GM21786 (cell line): ENCODE measurements around the gene AUTS2.
"Not testable (repeated sequence)": the region's sequence is repeated elsewhere in the genome, so short reads cannot be mapped to it uniquely, and the experiment has no call there.

Experiments used
- ATAC-seq: cut with Tn5 transposase; IDR thresholded peaks from one replicate; pipeline ENCODE4 v1.9.1; 2021; ENCODE audit not compliant: unreplicated experiment

The AUTS2 gene

DNA sequence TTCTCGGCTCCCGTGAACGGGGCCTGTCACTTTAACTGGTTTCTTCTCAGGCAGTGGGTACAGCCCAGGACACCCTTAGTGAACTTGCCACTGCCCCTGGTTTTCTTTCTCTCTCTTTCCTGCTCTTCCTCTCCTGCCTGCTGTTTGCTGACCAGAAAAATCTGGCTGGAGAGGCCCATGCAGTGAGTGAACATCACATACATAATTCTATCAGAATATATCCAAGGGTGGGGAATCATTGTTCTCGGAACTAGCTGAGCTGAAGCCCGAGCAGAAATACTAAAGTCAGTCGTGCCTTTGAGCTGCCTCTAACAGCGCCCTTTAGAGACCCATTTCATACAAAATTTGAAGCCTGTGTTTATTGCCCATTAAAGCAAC lies 1032.2 kb downstream of the AUTS2 start:
- ATAC-seq = no peak

DNA sequence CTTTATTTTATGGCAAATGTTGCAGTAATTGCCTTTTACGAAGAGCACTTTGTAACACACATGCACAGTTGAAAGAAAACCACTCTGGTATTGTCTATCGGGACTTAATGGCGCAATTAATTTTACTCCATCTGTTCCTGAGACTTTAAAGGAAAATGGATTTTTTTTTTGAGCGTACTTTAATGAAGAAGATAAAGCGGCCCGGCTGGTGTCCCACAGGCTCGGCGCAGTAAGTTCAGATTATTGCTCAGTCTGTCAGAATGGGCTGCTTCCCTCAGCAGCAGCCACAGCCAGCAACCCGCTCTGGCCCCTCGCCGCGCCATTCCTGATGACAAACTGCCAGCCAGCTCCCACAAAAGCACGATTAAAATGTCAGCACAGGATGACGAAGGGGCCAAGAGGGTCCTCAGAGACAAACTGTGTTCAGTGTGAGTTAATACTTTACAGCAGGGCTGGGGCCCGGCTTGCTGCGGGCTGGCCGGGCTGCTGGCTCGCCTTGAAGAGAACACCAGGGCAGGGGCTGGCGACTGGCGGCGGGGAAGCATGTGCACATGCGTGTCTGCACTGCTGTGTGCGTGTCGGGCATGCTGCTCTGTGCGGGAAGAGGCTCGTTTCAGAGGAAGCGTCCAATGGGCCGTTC lies 1032.7 kb downstream of the AUTS2 start:
- no peak for ATAC-seq

DNA sequence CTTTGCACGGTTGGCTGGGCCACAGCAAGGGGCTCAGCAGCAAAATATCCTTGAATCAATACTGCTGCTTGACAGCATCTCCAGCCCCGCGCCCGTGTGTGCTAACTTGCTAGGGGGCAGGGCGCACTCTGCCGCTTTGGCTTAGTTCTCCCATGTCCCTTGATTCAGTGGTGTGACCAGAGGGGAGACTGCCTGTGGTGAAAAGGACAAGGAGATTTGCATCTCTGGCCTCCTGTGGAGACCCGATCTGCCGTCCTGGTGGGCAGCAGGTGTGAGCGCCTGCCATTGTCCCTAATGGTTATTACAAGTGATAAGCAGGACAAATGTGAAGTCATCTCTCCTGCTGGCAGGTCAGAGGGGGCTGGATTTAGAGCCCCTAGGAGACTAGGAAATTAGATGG lies 1033.4 kb downstream of the AUTS2 start:
- no peak for ATAC-seq

DNA sequence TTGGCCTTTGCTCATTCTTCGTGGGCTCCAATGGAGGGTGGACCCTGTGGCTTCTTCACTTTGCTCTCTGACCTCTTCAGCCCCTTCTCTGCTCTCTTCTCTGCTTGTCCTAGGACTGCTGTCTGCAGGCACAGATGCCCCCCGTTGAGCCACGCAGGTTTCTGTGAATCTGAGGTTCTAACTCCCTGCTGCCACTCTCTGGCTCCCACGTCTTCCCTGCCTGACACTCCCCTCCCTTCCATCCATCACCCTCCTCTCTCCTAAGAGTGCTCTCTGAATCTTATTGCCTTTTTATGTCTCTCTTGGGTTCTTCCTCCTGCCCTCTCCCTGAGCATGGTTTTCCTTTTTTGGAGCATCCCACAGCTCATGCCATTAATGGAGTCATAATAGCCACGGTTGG lies 1034.1 kb downstream of the AUTS2 start:
- no peak for ATAC-seq

DNA sequence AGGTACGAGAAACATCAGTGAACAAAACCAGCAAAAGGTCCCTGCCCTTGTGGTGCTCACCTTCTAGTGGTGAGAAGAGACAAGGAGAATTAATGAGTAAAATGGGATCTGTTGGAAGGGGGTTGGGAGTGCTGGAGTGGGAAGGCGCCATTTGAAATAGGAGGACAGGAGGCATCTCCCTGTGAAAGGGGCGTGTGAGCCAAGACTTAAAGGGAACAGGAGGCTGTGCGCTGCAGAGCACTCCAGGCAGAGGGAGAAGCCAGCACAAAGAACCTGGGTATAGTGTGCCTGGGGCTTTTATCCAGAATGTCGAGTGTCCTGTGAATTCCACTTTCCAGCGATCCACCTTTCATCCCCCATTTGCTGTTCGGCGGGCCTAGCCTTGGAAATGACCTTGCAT lies 1035.8 kb downstream of the AUTS2 start:
- no peak for ATAC-seq

DNA sequence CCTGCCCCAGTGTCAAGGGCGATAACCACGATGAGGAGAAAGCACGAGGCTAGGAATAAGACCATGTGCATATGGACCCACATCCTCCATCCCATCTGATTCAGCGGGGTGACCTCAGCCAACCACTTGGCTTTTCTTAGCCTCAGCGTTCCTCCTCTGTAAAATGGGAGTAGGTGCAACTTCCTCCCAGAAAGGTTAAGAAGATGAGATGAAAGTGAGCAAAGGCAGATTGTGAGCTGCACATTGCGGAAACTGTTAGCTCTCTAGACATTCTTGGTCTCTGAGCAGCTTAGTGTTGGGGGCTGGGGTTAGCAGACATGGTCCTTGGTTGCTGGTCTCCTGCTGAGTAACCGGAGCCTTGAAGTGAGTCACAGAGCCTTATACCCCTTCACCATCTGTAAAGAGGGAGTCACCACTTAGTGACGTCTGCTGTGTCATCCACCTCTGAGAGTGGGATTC lies 1036.4 kb downstream of the AUTS2 start:
- no peak for ATAC-seq

DNA sequence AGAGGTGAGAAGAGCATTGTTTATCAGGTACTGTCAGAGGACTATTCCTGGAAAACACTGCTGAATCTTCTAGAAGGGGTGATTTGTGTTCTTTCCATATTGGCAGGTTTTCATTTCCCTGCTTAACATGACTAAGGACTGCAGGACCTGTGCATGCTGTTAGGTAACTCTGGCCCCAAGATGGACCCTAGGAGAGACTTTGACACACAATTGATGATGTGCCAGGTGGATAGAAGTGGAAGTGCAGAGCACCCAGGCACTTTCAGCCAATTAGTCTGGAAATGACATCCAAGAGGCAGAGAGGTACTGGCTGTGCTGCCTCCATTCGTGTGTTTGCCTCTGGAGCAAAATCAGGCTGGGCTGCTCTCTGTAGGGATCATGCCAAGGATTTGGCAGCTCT lies 1037.4 kb downstream of the AUTS2 start:
- no peak for ATAC-seq

DNA sequence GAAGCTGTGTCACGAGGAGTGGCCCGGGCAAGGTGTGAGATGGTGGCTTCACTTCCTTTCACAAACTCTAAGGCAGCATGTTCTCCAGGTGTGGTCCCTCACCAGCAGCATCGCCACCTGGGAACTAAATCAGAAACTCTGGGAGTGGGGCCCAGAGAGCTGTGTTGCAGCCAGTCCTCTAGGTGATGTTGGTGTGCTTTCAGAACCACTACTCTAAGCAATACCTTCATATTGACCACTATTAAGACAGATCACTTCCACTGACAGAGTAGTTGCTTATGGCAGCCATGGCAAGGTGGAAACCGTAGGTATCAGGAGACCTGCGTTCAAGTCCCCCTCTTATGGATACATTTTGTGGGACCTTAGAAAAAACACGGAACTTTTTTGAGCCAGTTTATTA lies 1037.9 kb downstream of the AUTS2 start:
- ATAC-seq = no peak

DNA sequence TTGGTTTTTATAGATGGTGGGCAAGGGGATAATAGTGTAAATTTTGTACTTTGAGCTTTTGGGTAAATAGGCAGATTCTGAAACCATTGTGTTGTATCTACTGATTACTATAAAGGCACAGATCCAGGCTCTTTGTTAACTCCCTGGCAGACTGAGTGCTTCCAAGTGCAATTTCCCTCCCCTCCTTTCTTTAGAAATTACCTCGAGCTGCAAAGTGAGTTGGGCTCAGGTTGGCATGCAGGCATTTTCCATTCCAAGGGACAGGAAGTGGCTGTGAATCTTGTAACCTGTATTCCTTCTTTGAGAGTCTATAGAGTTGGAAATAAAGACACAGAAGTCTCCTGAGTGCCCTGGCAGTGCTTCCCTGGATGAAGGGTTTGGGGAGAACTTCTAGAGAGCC lies 1039.5 kb downstream of the AUTS2 start:
- no peak for ATAC-seq

DNA sequence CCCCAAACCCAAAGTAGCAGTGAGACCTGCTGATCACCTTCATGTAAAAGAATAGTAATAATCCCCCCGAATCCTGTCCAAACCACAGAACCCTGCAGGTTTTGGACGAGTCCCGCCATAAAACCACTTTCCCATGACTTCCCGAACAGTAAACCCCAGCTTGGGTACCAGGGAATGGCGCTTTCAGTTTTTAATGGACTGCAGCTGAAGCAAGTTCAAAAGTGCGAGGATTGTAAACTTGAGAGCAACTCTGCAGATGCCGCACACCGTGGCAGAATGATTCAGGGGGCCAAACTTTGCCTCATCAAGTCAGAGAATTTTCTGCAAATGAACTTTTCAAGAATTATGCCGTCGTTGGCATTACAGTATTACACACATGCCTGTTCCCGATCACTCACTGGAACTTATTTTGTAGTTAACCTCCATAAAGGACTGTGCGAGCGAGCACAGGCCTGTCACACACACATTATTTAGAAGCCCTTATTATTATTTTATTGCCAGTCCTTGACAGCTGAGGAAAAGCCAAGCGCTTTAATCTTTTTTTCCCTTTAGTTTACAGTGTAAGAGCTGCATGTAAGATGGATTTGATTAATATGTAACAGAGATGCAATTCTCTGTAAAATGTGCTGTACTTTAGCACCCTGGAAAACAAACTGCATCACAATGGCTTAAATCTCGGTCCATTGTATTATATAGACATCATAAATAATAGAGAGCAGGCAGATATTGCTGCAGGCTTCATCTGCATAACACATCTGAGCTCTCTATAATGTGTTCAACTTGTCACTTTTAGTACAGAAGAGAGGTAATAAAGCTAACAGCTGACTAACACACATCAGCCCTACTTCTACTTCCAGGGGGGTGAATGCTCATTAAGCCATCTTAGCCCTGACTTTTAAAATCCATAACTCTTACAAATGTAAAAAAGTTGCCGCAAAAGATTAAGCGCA lies 1040.2 kb downstream of the AUTS2 start:
- no peak for ATAC-seq

DNA sequence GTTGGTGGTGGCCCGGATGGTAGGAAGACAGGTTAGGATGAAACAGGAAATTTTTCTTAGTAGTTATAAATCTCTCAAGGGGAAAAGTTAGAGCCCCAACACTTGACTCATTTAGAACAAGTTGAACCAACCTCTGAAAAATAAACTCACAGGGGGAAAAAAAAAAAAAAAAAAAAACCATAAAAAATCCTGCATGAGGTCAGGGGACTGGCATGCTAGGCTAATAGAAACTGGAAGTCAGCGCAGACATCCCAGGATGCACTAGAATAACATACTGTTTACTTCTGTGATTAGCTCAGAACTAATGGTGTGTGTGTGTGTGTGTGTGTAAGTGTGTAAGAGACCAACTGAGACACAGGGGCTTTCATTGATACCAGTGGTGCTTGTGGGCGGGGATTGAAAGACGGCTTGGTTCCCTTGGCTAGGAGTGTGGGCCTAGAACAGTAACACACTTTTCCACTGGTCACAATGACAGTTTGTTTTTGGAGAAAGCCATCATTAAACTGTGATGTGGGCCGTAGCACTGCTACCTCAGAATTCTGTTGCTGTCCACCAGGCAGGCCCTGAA lies 1042.1 kb downstream of the AUTS2 start:
- no peak for ATAC-seq

DNA sequence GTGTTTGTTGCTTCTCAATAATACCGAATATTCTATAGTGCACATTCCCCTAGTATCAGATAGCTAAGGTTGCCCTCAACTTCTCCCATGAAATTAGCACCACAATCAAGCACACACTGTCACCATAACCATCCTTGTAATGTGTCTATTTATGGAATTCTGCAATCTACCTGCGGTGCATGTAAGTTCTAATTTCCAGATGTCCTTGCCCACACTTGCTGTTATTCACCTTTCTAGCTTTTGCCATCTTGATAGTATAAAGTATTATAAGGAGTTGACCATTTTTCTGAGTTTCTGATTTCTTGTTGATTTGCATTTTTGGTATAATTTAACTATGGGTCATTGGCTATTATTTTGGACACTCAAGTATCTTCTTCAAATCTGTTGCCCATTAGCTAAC lies 1043.6 kb downstream of the AUTS2 start:
- no peak for ATAC-seq

DNA sequence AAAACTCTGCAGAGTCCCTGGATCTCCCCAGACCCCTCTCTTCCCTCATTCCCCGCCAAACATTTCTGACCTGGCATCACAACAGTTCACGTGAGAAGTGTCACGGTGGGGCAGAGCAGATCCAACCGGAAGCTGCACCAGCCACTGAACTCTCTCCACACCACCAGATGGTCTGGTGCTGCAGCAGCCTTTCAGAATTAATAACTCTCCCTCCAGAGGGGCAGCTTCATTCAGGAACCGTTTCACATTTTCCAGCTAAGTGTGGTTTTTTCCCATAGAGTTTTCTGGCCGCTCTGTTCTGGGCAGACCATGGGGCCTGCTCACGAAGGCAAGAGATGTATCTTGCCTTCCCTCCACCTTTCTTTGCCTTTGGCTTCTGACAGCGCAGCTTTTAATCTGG lies 1047.0 kb downstream of the AUTS2 start:
- ATAC-seq = no peak

DNA sequence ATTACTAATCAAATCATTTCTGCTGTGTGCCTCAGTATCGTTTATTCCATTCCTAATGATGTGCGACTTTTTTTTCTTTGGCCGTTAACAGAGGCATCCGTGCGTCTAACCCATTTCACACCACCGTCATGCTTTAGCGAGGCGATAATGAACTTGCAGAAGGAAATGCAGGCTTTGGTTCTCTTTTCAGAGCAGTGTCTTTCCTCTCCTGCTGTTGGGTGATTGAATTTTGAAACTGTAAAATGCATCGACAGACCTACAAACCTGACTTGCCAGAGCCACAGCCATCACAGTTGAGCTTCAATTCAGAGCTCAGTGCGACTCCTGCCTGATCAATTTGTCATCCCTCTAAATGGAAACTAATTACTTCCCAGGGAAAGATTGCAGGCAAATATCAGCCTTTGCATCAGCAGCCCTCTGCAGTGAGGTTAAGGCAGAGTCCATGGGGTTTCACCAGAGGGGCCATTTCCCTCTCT lies 1047.6 kb downstream of the AUTS2 start:
- no peak for ATAC-seq

DNA sequence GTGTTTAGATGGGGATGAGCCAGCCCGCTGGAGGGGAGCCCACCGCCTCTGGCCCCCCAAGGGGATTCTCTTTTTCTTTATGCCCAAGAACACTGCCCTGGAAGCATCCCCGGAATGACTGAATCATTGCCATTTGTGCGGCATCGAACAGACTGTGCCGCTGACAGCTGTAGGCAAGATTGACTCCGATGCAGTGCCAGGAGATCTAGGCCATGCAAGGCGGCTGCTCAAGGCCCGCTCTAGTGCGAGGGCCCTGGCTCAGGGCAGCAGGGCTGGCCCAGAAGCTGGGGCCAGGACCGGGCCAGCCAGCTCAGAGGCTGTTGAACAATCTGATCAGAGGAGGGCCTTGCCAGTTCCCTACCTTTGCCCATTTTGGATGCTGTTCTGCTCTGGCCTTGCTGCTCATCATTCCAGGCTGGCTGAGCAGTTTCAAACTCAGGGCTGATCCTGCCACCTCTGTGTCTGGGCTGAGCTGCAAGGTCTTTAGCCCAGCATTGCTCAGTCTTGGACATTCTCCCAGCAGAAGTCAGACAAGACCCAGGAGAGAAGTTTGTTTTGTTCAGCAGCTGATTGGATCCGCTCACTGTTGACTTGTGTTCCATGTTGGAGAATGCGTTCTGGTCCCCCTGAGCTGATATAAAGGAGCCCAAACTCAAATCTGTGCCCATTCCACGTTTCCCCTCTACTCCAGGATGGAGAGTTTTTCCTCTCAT lies 1048.4 kb downstream of the AUTS2 start:
- ATAC-seq = no peak

DNA sequence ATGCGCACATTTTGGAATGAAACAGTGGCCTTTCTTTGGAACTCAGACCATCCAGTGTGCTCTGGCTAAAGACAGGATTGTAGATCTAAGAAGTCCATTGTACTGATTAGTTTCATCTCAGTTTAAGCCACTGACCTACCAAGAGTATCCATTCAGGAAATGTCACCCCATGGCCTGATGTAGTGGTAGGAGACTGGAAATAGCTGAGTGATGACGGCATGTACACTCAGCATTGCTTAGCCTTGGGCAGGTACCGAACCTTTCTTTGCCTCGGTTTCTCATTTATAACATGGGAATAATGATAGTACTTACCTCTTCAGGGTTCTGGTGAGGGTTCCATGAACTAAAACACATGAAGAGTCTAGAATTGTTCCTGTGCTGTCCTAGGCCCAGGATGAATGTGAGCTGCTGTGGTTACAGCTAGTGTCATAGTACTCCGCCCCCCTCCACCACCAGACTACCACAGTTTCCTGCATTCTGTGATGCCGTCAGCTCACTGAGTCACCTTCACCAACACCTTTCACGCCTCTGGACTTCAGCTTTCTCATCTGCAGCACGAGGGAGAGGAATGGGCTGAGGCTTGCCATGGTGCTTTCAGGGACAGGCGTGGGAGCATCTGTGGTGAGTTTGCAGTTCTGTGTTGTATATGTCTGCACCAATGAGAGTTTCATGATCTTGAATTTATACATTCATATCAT lies 1049.7 kb downstream of the AUTS2 start:
- peak; percentile 90 for ATAC-seq

DNA sequence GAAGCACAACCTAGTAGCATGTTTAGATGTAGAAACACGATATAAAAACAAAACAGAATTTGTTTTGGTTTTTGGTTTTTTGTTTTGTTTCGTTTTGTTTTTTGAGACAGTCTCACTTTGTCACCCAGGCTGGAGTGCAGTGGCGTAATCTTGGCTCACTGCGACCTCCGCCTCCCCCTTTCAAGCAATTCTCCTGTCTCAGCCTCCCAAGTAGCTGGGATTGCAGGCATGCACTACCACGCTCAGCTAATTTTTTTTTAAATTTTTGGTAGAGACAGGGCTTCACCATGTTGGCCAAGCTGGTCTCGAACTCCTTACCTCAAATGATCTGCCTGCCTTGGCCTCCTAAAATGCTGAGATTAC lies 1050.2 kb downstream of the AUTS2 start:
- ATAC-seq = not testable (repeated sequence)

DNA sequence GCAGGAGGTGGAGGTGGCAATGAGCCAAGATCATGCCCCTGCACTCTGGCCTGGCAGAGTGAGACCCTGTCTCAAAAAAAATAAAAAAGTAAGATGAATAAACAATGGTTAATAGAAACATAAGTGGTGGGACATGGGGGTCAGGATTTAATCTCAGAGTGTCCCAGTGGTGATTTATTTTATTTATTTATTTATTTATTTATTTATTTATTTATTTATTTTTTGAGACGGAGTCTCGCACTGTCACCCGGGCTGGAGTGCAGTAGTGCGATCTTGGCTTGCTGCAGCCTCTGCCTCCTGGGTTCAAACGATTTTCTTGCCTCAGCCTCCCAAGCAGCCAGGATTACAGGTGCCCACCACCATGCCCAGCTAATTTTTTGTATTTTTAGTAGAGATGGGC lies 1051.0 kb downstream of the AUTS2 start:
- ATAC-seq = no peak

DNA sequence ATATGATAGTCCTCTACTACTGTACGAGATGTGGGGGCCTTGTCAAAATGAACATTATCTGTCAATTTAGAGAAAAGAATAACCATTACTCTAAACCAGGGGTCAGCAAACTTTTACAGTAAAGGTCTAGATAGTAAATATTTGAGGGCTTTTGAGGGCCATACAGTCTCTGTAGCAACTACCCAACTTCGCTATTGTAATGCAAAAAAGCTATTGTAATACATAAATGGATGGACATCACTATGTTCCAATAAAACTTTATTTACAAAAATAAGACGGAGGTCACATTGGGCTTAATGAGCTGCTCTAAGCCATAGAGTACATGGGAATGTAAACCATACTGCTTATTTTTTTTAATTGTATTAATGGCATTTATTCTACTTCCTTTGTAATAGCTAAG lies 1055.9 kb downstream of the AUTS2 start:
- ATAC-seq = no peak

DNA sequence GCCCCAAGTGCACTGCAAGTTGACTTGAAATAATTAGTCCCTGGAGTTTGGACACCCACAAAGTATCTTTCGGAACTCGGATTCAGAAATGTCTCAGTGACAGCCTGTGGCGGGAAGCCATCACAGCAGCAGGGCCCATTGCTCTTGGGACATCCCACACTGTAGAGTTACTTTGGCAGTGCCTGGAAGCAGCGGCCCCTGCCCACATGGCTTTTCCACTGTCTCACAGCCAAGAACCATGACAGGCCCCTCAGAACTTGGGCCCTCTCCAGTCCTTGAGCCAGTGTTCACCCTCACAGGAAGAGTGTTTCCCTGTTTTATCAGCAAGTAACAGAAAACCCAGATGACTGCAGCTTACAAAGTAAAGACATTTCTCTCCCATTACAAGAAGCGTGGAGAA lies 1056.7 kb downstream of the AUTS2 start:
- ATAC-seq = no peak

DNA sequence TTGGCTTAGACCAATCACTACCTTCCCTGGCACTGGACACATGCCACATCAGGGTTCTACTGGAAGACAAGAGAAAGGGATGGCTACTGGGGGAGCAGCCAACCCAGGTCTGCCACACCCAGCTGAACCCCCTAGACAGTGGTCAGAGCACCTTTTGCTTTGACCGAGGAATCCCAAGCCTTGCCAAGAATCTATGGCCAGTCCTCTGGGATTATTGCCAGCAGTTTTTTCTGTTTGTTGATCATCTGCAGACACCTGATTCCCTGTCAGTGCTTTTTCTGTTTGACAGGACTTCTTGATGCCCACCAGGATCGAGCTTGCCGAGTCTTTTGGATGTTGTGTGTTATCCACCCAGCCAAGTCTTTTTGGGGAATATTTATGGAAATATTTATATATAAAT lies 1057.4 kb downstream of the AUTS2 start:
- no peak for ATAC-seq
